MM.1S (cell line): ENCODE results near the gene KCNMA1.
A peak's percentile ranks its signal among the peaks of the same experiment; 100 is the strongest.

Experiments used
- DNase-seq: peaks from one replicate; pipeline ENCODE4 v3.0.0-alpha.2; 2015
- H2AFZ ChIP-seq: fragments of 300-600 bp; sonication (generic); 2 replicates; pipeline ENCODE4 v1.6.0; 2016; ENCODE audit warnings: antibody characterized with exemption, low read length
- H3F3A ChIP-seq: fragments of 300-600 bp; sonication (generic); 2 replicates; pipeline ENCODE4 v1.6.1; 2016; ENCODE audit warnings: mild to moderate bottlenecking, antibody characterized with exemption, low read length, moderate library complexity, mixed read lengths; ENCODE audit not compliant: insufficient read depth
- H3K27ac ChIP-seq: fragments of 300-600 bp; sonication (generic); 2 replicates; pipeline ENCODE4 v1.5.1; 2016; ENCODE audit warnings: mild to moderate bottlenecking, low read length
- H3K27me3 ChIP-seq: fragments of 300-600 bp; sonication (generic); replicated peaks from 2 replicates; pipeline ENCODE4 v1.6.0; 2016; ENCODE audit warnings: low read length; ENCODE audit not compliant: insufficient read depth
- H3K36me3 ChIP-seq: fragments of 300-600 bp; sonication (generic); replicated peaks from 2 replicates; pipeline ENCODE4 v1.6.1; 2016; ENCODE audit warnings: mild to moderate bottlenecking, low read length, mixed read lengths; ENCODE audit not compliant: insufficient read depth
- H3K4me1 ChIP-seq: fragments of 300-600 bp; sonication (generic); 2 replicates; pipeline ENCODE4 v1.6.1; 2016; ENCODE audit warnings: low read length, mixed read lengths
- H3K4me2 ChIP-seq: fragments of 300-600 bp; sonication (generic); 2 replicates; pipeline ENCODE4 v1.6.0; 2016; ENCODE audit warnings: low read depth, low read length
- H3K4me3 ChIP-seq: fragments of 300-600 bp; sonication (generic); 2 replicates; pipeline ENCODE4 v1.5.1; 2016; ENCODE audit warnings: low read length, mixed read lengths
- H3K79me2 ChIP-seq: fragments of 300-600 bp; sonication (generic); 2 replicates; pipeline ENCODE4 v1.6.1; 2016; ENCODE audit warnings: mixed run types, low read length, mixed read lengths
- H3K9ac ChIP-seq: fragments of 300-600 bp; sonication (generic); 2 replicates; pipeline ENCODE4 v1.6.1; 2016; ENCODE audit warnings: low read length, mixed read lengths
- H3K9me2 ChIP-seq: fragments of 300-600 bp; sonication (generic); replicated peaks from 2 replicates; pipeline ENCODE4 v1.6.1; 2016; ENCODE audit warnings: mild to moderate bottlenecking, low read length, mixed read lengths; ENCODE audit not compliant: insufficient read depth
- H3K9me3 ChIP-seq: fragments of 300-600 bp; sonication (generic); replicated peaks from 2 replicates; pipeline ENCODE4 v1.6.1; 2016; ENCODE audit warnings: mild to moderate bottlenecking, low read length, mixed read lengths; ENCODE audit not compliant: insufficient read depth
- H4K20me1 ChIP-seq: fragments of 300-600 bp; sonication (generic); 2 replicates; pipeline ENCODE4 v1.6.1; 2016; ENCODE audit warnings: mild to moderate bottlenecking, low read length, moderate library complexity, mixed read lengths; ENCODE audit not compliant: insufficient read depth
- CTCF ChIP-seq: fragments of 300-600 bp; sonication (generic); IDR thresholded peaks from 2 replicates; pipeline ENCODE4 v1.5.1; 2016; ENCODE audit warnings: antibody characterized with exemption, low read length, mixed read lengths
- EZH2 ChIP-seq: fragments of 300-600 bp; sonication (generic); optimal IDR thresholded peaks from 2 replicates; pipeline ENCODE3; 2017; ENCODE audit warnings: low read depth, mild to moderate bottlenecking, antibody characterized with exemption, low read length, mixed read lengths
- EZH2phosphoT487 ChIP-seq: fragments of 300-600 bp; sonication (generic); IDR thresholded peaks from 2 replicates; pipeline ENCODE4 v1.6.1; 2018; ENCODE audit warnings: antibody characterized with exemption, low read length

Gene KCNMA1

GRCh38 chr10:77042706-77043419, 594.7 kb downstream of the KCNMA1 start:
- DNase-seq, result no peak
- Histone ChIP-seq H3K36me3 (no peaks in the 10 kb centered on the region), H3K4me3 (no peak overlapping the region), H3K27me3 (no peaks in the 10 kb centered on the region), H3K9me2 (no peaks in the 10 kb centered on the region), H3K9me3 (no peaks in the 10 kb centered on the region), H4K20me1 (no peaks in the 10 kb centered on the region), H3K27ac (no peak overlapping the region), H3K4me2 (no peak overlapping the region), H3K9ac (no peak overlapping the region), H3K4me1 (no peaks in the 10 kb centered on the region), H3K79me2 (no peaks in the 10 kb centered on the region), H2AFZ (no peak overlapping the region), H3F3A (no peaks in the 10 kb centered on the region)
- no peak for TF ChIP-seq EZH2
- TF ChIP-seq EZH2phosphoT487, result no peak
- TF ChIP-seq CTCF, result no peak

- H3K4me1 ChIP-seq, result no peaks in the 10 kb centered on the region
- TF ChIP-seq EZH2phosphoT487 (no peak), CTCF (no peak), EZH2 (no peak)
- DNase-seq, result no peak
Observed at GRCh38 chr10:77041636-77042258, 595.9 kb downstream of the KCNMA1 start.

GRCh38 chr10:77038407-77038806, 599.2 kb downstream of the KCNMA1 start:
- TF ChIP-seq EZH2, result no peak
- no peak for TF ChIP-seq CTCF
- no peak for TF ChIP-seq EZH2phosphoT487
- H3K9me3 ChIP-seq, result no peaks in the 10 kb centered on the region
- no peaks in the 10 kb centered on the region for H3K4me1 ChIP-seq
- H3K27me3 ChIP-seq, result no peaks in the 10 kb centered on the region
- H3K9me2 ChIP-seq, result no peaks in the 10 kb centered on the region
- no peaks in the 10 kb centered on the region for H3K79me2 ChIP-seq
- peak overlapping the region; percentile 1; the same call in 1 of the 2 replicates for H3K4me2 ChIP-seq
- H3K9ac ChIP-seq, result no peak overlapping the region
- H3K4me3 ChIP-seq, result no peak overlapping the region
- H4K20me1 ChIP-seq, result no peaks in the 10 kb centered on the region
- no peaks in the 10 kb centered on the region for H3F3A ChIP-seq
- no peak overlapping the region for H2AFZ ChIP-seq
- no peak for DNase-seq
- H3K27ac ChIP-seq, result no peak overlapping the region
- H3K36me3 ChIP-seq, result no peaks in the 10 kb centered on the region

More at GRCh38 chr10:77041636-77042258, 595.9 kb downstream of the KCNMA1 start:
- Histone ChIP-seq H3K9ac (no peak overlapping the region), H3K4me2 (no peak overlapping the region), H3K27ac (no peak overlapping the region), H3F3A (no peaks in the 10 kb centered on the region), H4K20me1 (no peaks in the 10 kb centered on the region), H3K9me2 (no peaks in the 10 kb centered on the region), H3K9me3 (no peaks in the 10 kb centered on the region), H3K4me3 (no peak overlapping the region), H3K27me3 (no peaks in the 10 kb centered on the region), H3K79me2 (no peaks in the 10 kb centered on the region), H3K36me3 (no peaks in the 10 kb centered on the region), H2AFZ (no peak overlapping the region)
